HG02610 (cell line): ENCODE results near the gene ASCL2.

Source experiments
- ATAC-seq: cut with Tn5 transposase; IDR thresholded peaks from one replicate; pipeline ENCODE4 v1.9.1; 2021; ENCODE audit warnings: mild to moderate bottlenecking, moderate library complexity; ENCODE audit not compliant: unreplicated experiment

ASCL2 gene

GRCh38 chr11:2275334-2276279 lies 5.2 kb upstream of the ASCL2 start:
- no peak for ATAC-seq

- no peak for ATAC-seq
Measured at GRCh38 chr11:2273771-2274170, 3.4 kb upstream of the ASCL2 start.

GRCh38 chr11:2273311-2273710 lies 2.9 kb upstream of the ASCL2 start:
- ATAC-seq, result no peak

GRCh38 chr11:2272946-2273280 lies 2.5 kb upstream of the ASCL2 start:
- ATAC-seq, result no peak

GRCh38 chr11:2272228-2272945 lies 2.0 kb upstream of the ASCL2 start:
- no peak for ATAC-seq

GRCh38 chr11:2271327-2272227 lies 1.2 kb upstream of the ASCL2 start:
- no peak for ATAC-seq

GRCh38 chr11:2271077-2271326 lies 614 bp upstream of the ASCL2 start:
- no peak for ATAC-seq

GRCh38 chr11:2269601-2270321 lies 627 bp downstream of the ASCL2 start:
- no peak for ATAC-seq

GRCh38 chr11:2268729-2269600 lies 1.4 kb downstream of the ASCL2 start:
- no peak for ATAC-seq

GRCh38 chr11:2267851-2268728 lies 2.3 kb downstream of the ASCL2 start:
- ATAC-seq, result no peak

GRCh38 chr11:2267306-2267850 lies 3.0 kb downstream of the ASCL2 start:
- ATAC-seq, result no peak

GRCh38 chr11:2266586-2267305 lies 3.6 kb downstream of the ASCL2 start:
- ATAC-seq, result no peak

- ATAC-seq, result no peak
Measured at GRCh38 chr11:2265854-2266585, 4.4 kb downstream of the ASCL2 start.

GRCh38 chr11:2265396-2265795 lies 5.0 kb downstream of the ASCL2 start:
- ATAC-seq, result peak; percentile 74

- no peak for ATAC-seq
Measured at GRCh38 chr11:2264366-2265053, 5.9 kb downstream of the ASCL2 start.

GRCh38 chr11:2263724-2264360 lies 6.5 kb downstream of the ASCL2 start:
- no peak for ATAC-seq
